HepG2 (cell line): ENCODE results near the gene PRSS36. TPM values are rescaled to one million over a fixed set of nuclear protein-coding genes. Genes with fewer than 3 reads are reported as not detected.

Source experiments
- ATAC-seq: fragments of 200-7000 bp; cut with Tn5 transposase; 3 replicates; pipeline ENCODE4 v1.9.1; 2020; ENCODE audit warnings: mild to moderate bottlenecking, moderate library complexity
- BruUV-seq: library from RNA; stranded (reverse); fragments of 400-500 nt; replicated peaks from 2 replicates; lab custom pipeline; 2021; lab: Mats Ljungman, UMichigan
- CTCF ChIA-PET: fragments of 300-600 bp; formaldehyde crosslinking; extraction: SDS; loops from one replicate; lab custom pipeline; 2021; ENCODE audit warnings: low total read pairs, inconsistent platforms, low intra/inter-chr PET ratio; lab: Yijun Ruan, JAX
- POLR2A ChIA-PET: fragments of 350-600 bp; sonication (Branson Sonifier 250); formaldehyde crosslinking; loops from one replicate; lab custom pipeline; 2020; ENCODE audit warnings: antibody characterized with exemption, inconsistent platforms; lab: Yijun Ruan, JAX
- DNase-seq: peaks from one replicate; pipeline ENCODE4 v3.0.0-alpha.2; 2015; ENCODE audit warnings: low spot score
- FAIRE-seq: peaks from 3 replicates; lab custom pipeline; 2011; peaks lifted over from hg19 to GRCh38; lab: Jason Lieb, UNC
- H2AFZ ChIP-seq: one replicate; pipeline ENCODE4 v1.6.1; 2011; ENCODE audit warnings: low read length, inconsistent platforms
- H3K27ac ChIP-seq: fragments of 300-600 bp; 3 replicates; pipeline ENCODE4 v1.8.0; 2011; ENCODE audit warnings: mixed run types, mild to moderate bottlenecking, mixed read lengths, low read length, inconsistent platforms; ENCODE audit not compliant: insufficient read depth; ENCODE audit errors: extremely low read length
- H3K27me3 ChIP-seq, 2 experiments: fragments of 200-600 bp in 1 of 2; 2 replicates in 1 of 2; 3 replicates in 1 of 2; pipeline versions ENCODE4 v1.6.0 to v1.8.0; 2011; ENCODE audit warnings: low read length in 2 of 2, mild to moderate bottlenecking in 2 of 2, moderate library complexity in 2 of 2, inconsistent platforms in 1 of 2; ENCODE audit not compliant: insufficient read depth in 2 of 2, control insufficient read depth in 1 of 2
- H3K36me3 ChIP-seq, 2 experiments: fragments of 200-600 bp in 1 of 2; replicated peaks in 1 of 2; 2 replicates in 1 of 2; 3 replicates in 1 of 2; pipeline versions ENCODE4 v1.5.1 to v1.8.0; 2011; ENCODE audit warnings: low read length in 2 of 2, inconsistent platforms in 1 of 2; ENCODE audit not compliant: insufficient read depth in 2 of 2, control insufficient read depth in 1 of 2
- H3K4me1 ChIP-seq: 2 replicates; pipeline ENCODE4 v1.5.1; 2012; ENCODE audit warnings: low read length, inconsistent platforms; ENCODE audit not compliant: insufficient read depth
- H3K4me2 ChIP-seq: 2 replicates; pipeline ENCODE4 v1.6.0; 2011; ENCODE audit warnings: low read depth, low read length, inconsistent platforms
- H3K4me3 ChIP-seq, 3 experiments: fragments of 200-600 bp in 1 of 3; sonication (generic), shearing (Covaris generic) in 1 of 3; replicated peaks in 1 of 3; 2 replicates each; pipeline ENCODE4 v1.5.1; 2011 to 2016; ENCODE audit warnings: low read length in 3 of 3, inconsistent platforms in 2 of 3, low read depth in 2 of 3, mild to moderate bottlenecking in 2 of 3, control low read depth in 1 of 3, mixed read lengths in 1 of 3; ENCODE audit not compliant: insufficient read depth in 1 of 3
- H3K79me2 ChIP-seq: one replicate; pipeline ENCODE4 v1.6.1; 2011; ENCODE audit warnings: low read length, inconsistent platforms; ENCODE audit not compliant: insufficient read depth
- H3K9ac ChIP-seq: 2 replicates; pipeline ENCODE4 v1.6.0; 2011; ENCODE audit warnings: mild to moderate bottlenecking, low read depth, low read length, inconsistent platforms; ENCODE audit not compliant: insufficient read depth
- H3K9me3 ChIP-seq: 2 replicates; pipeline ENCODE4 v1.5.1; 2012; ENCODE audit warnings: mild to moderate bottlenecking, low read length
- H4K20me1 ChIP-seq: 2 replicates; pipeline ENCODE4 v1.6.0; 2011; ENCODE audit warnings: inconsistent platforms, mild to moderate bottlenecking, low read length, moderate library complexity; ENCODE audit not compliant: insufficient read depth
- AGO2 ChIP-seq: fragments of 200-400 bp; formaldehyde crosslinking; optimal IDR thresholded peaks from 2 replicates; pipeline ENCODE3; 2017; ENCODE audit warnings: mild to moderate bottlenecking, low read depth, low read length, moderate library complexity
- AHDC1 ChIP-seq: sonication (generic); formaldehyde crosslinking; IDR thresholded peaks from 2 replicates; pipeline ENCODE4 v1.5.1; 2020; ENCODE audit warnings: mild to moderate bottlenecking, missing genetic modification reagents, borderline replicate concordance
- PCBP1 ChIP-seq: fragments of 200-400 bp; formaldehyde crosslinking; IDR thresholded peaks from 2 replicates; pipeline ENCODE4 v1.6.1; 2017; ENCODE audit warnings: mild to moderate bottlenecking, low read depth, low read length, borderline replicate concordance
- SMAD1 ChIP-seq: sonication (generic); formaldehyde crosslinking; IDR thresholded peaks from 2 replicates; pipeline ENCODE4 v1.4.0; 2020; ENCODE audit warnings: missing genetic modification reagents, low read depth, mild to moderate bottlenecking, borderline replicate concordance
- SP1 ChIP-seq, 2 experiments: fragments of 450-650 bp in 1 of 2; sonication (generic) in 1 of 2; formaldehyde crosslinking in 1 of 2; IDR thresholded peaks; 2 replicates each; pipeline versions ENCODE4 v1.4.0 to v1.6.1; 2016 to 2020; ENCODE audit warnings: missing genetic modification reagents in 1 of 2
- SRY ChIP-seq: sonication (generic); formaldehyde crosslinking; IDR thresholded peaks from 2 replicates; pipeline ENCODE4 v1.8.0; 2022; ENCODE audit warnings: mild to moderate bottlenecking, missing genetic modification reagents
- TCF7L2 ChIP-seq: IDR thresholded peaks from 2 replicates; pipeline ENCODE4 v1.6.1; 2011; ENCODE audit warnings: mild to moderate bottlenecking, low read depth, low read length, moderate library complexity
- ZBTB38 ChIP-seq: sonication (generic); formaldehyde crosslinking; IDR thresholded peaks from 2 replicates; pipeline ENCODE4 v1.5.1; 2020; ENCODE audit warnings: mild to moderate bottlenecking, missing genetic modification reagents
- ZBTB42 ChIP-seq: sonication (generic); formaldehyde crosslinking; IDR thresholded peaks from 2 replicates; pipeline ENCODE4 v1.5.0; 2020; ENCODE audit warnings: mild to moderate bottlenecking, missing genetic modification reagents
- ZNF232 ChIP-seq: sonication (generic); formaldehyde crosslinking; IDR thresholded peaks from 2 replicates; pipeline ENCODE4 v1.4.0; 2020; ENCODE audit warnings: missing genetic modification reagents, borderline replicate concordance
- ZNF33A ChIP-seq: sonication (generic); formaldehyde crosslinking; IDR thresholded peaks from 2 replicates; pipeline ENCODE4 v1.5.1; 2020; ENCODE audit warnings: missing genetic modification reagents, mild to moderate bottlenecking, moderate library complexity, borderline replicate concordance
- ZNF34 ChIP-seq: sonication (generic); formaldehyde crosslinking; IDR thresholded peaks from 2 replicates; pipeline ENCODE4 v1.4.0; 2020; ENCODE audit warnings: mild to moderate bottlenecking, missing genetic modification reagents, borderline replicate concordance
- ZNF572 ChIP-seq: sonication (generic); formaldehyde crosslinking; IDR thresholded peaks from 2 replicates; pipeline ENCODE4 v1.5.1; 2020; ENCODE audit warnings: mild to moderate bottlenecking, missing genetic modification reagents
- ZNF775 ChIP-seq: sonication (generic); formaldehyde crosslinking; IDR thresholded peaks from 2 replicates; pipeline ENCODE4 v1.4.0; 2020; ENCODE audit warnings: missing genetic modification reagents, mild to moderate bottlenecking, moderate library complexity, borderline replicate concordance
- WGBS: methylation state at CpG from one replicate; pipeline ENCODE4 v1.1.6; 2017; ENCODE audit warnings: low lambda C conversion rate; 5-methylcytosine and 5-hydroxymethylcytosine counted together
- in situ Hi-C: cut with HindIII; loops from 2 replicates; pipeline ENCODE4 v1.10.0; 2017; ENCODE audit warnings: low pct_unique_long_range_greater_than_20kb; ENCODE audit not compliant: extremely low pct_ligation_motif_present
- intact Hi-C: fragments of 100-400 bp; cut with micrococcal nuclease; formaldehyde crosslinking; loops from one replicate; pipeline ENCODE4 v1.10.0; 2022; ENCODE audit not compliant: unreplicated experiment
- polyA plus RNA-seq, 8 experiments: library from polyadenylated mRNA; depleted of rRNA in 3 of 8; stranded (reverse) in 7 of 8; unstranded in 1 of 8; fragments of >200 nt; fragmentation: Illumina TruSeq in 4 of 8; extraction: Trizol in 4 of 8; gene quantifications; 2 replicates each; pipeline versions ENCODE4 v1.2.1 to v1.2.3, GENCODE V29; 2011 to 2016; ENCODE audit warnings: low read depth in 4 of 8, missing spikeins in 1 of 8, mixed read lengths in 1 of 8; ENCODE audit not compliant: insufficient read depth in 1 of 8
- total RNA-seq, 5 experiments: library from RNA; depleted of rRNA; stranded (reverse); fragments of >200 nt; fragmentation: Illumina TruSeq; extraction: Trizol; gene quantifications; 2 replicates each; pipeline ENCODE4 v1.2.3, GENCODE V29; 2016; ENCODE audit warnings: low read depth in 1 of 5

Gene PRSS36
- total and polyA plus RNA-seq, 2 of the 13 experiments (the other 11 are each of a cell fraction or from before 2014, with no cell fraction given), result 1.5 to 2.1 TPM

DNA sequence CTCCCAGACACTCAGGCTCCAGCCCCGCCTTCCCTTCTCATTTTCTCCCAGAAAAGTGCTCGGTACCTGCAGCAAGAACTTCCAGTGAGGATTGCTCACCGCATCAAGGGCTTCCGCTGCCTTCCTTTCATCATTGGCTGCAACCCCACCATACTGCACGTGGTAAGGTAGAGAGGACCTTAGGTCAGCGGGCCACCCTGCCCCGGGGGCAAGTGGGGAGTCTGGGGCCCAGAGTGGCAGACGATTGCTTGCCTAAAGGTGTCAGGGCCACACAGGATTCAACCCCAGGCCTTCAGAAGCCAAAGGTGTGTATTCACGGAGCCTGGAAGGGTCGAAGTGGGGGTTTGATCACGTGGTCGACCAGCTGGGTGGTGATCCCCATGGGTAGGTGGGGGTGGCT is 40.2 kb downstream of the PRSS36 start (continued):
- TF ChIP-seq TCF7L2 (no peak), ZNF232 (CRISPR knock-in tag) (no peak), SRY (CRISPR knock-in tag) (0 out of 2 replicates have a peak, but pooled peaks have one; percentile 22)

DNA sequence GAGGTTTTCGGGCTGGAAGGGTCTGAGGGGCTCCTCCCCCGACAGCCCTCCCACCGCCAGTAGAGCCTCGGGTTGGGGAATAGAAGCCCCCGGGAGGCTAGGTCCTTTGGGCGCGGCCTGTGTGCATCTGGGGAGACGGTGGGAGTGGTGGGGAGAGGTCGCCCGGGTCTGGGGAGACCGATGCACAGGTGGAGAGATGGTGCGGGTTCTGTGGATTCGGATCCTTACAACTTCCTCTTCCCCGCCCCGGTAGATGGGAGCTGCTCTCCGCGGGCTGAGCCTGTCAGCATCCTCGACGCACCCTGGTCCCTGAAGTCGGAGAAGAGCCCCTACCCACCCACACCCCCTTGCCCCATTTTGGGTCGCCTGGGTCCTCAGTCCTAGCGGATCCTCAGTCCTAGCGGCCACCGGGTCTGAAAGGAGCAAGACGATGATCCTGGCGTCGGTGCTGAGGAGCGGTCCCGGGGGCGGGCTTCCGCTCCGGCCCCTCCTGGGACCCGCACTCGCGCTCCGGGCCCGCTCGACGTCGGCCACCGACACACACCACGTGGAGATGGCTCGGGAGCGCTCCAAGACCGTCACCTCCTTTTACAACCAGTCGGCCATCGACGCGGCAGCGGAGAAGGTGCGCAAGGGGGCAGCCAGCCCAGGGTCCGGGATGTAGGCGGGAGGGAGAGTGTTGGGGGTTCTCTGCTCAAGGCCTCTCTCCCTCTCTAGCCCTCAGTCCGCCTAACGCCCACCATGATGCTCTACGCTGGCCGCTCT is 40.9 kb downstream of the PRSS36 start:
- peaks cover 50% of the 10 kb centered on the region for H3K4me1 ChIP-seq
- intact Hi-C loops (loop anchor here (5.0 kb wide), 1 partner anchor 48 kb away; no protein-coding TSS in a partner anchor), in situ Hi-C loops (no loop called here)
- POLR2A ChIA-PET, result interaction anchor here (1.3 to 3.7 kb wide), 2 partner anchors 9 to 33 kb away, joined by 4 to 17 read pairs; partner anchors contain the start of gene KAT8
- H3K79me2 ChIP-seq, result peaks cover 12% of the 10 kb centered on the region
- peaks cover 20 to 35% of the 10 kb centered on the region in 2 experiments for H3K36me3 ChIP-seq
- no peaks in the 10 kb centered on the region for H3K27me3 ChIP-seq
- BruUV-seq, result TSS peak; percentile 44
- ATAC-seq (no peak), FAIRE-seq (no peak), DNase-seq (no peak)
- no peaks in the 10 kb centered on the region for H4K20me1 ChIP-seq
- H3K4me3 ChIP-seq, result peak overlapping the region; percentile 87 to 100 (median 94)
- peak overlapping the region; percentile 90 for H3K9ac ChIP-seq
- H3K9me3 ChIP-seq, result no peaks in the 10 kb centered on the region
- H3K4me2 ChIP-seq, result peak overlapping the region; percentile 94
- no peak overlapping the region for H2AFZ ChIP-seq
- CTCF ChIA-PET, result no interaction called here
- WGBS, result 90% methylated on average over 40 of the region's 57 CpGs
- H3K27ac ChIP-seq, result peak overlapping the region; percentile 54
- TF ChIP-seq AGO2 (peak; percentile 29), ZNF33A (CRISPR knock-in tag) (0 out of 2 replicates have a peak, but pooled peaks have one; percentile 61), ZNF775 (CRISPR knock-in tag) (no peak), ZBTB38 (peak; percentile 97), SP1 (IDR thresholded peaks at IDR 0.05) (no peak), SP1 (CRISPR knock-in tag; IDR thresholded peaks at IDR 0.05) (no peak), ZNF572 (CRISPR knock-in tag) (peak; percentile 32; the same call in 1 of the 2 replicates), ZBTB42 (CRISPR knock-in tag) (peak; percentile 16; the same call in 1 of the 2 replicates), AHDC1 (CRISPR knock-in tag) (0 out of 2 replicates have a peak, but pooled peaks have one; percentile 4), SMAD1 (no peak), PCBP1 (0 out of 2 replicates have a peak, but pooled peaks have one; percentile 54), ZNF34 (CRISPR knock-in tag) (no peak)
